Measurements from ENCODE around the gene ZNF408. TPM values are rescaled to one million over a fixed set of nuclear protein-coding genes. Genes with fewer than 3 reads are reported as not detected.
"Not testable (repeated sequence)": the region's sequence is repeated elsewhere in the genome, so short reads cannot be mapped to it uniquely, and the experiment has no call there.

The ZNF408 gene
- total RNA-seq, 2 experiments from 2014 or later: 13.8 to 15.2 TPM

DNA sequence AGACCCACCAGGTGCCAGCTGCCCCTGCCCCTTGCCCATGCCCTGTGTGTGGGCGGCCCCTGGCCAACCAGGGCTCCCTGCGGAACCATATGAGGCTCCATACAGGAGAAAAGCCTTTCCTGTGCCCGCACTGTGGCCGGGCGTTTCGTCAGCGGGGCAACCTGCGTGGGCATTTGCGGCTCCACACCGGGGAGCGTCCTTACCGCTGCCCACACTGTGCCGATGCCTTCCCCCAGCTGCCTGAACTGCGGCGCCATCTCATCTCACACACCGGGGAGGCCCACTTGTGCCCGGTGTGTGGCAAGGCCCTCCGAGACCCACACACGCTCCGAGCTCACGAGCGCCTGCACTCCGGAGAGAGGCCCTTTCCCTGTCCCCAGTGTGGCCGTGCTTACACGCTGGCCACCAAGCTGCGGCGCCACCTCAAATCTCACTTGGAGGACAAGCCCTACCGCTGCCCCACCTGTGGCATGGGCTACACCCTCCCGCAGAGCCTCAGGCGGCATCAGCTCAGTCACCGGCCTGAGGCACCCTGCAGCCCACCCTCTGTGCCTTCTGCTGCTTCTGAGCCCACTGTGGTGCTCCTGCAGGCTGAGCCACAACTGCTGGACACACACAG is 4.3 kb downstream of the ZNF408 start:
- CTCF ChIA-PET (ENCODE audit: unreplicated experiment): no interaction called here
- no peak overlapping the region for H3K27ac ChIP-seq (ENCODE audit: low read depth, low read length, poor library complexity, severe bottlenecking)
- H3K4me3 ChIP-seq (ENCODE audit: low read depth, low read length, poor library complexity, severe bottlenecking): no peak overlapping the region
- H3K36me3 ChIP-seq (ENCODE audit: insufficient read depth, low read length): peaks cover 60% of the 10 kb centered on the region
- no TSS peak for BruUV-seq (replicated peaks)
- no peak overlapping the region for H2AFZ ChIP-seq (ENCODE audit: low read length)
- H3K4me2 ChIP-seq (ENCODE audit: low read length): no peak overlapping the region
- H4K20me1 ChIP-seq (ENCODE audit: insufficient read depth, low read length): no peaks in the 10 kb centered on the region
- peaks cover 8% of the 10 kb centered on the region for H3K4me1 ChIP-seq (ENCODE audit: insufficient read depth, low read length, poor library complexity, severe bottlenecking)
- no peaks in the 10 kb centered on the region for H3K9me2 ChIP-seq (ENCODE audit: insufficient read depth, low read length)
- peaks cover 20% of the 10 kb centered on the region for H3K79me2 ChIP-seq (ENCODE audit: insufficient read depth, low read depth, low read length)
- POLR2A ChIA-PET: no interaction called here
- intact Hi-C loops (cut with micrococcal nuclease; ENCODE audit: unreplicated experiment): no loop called here
- DNase-seq (ENCODE audit: low spot score): no peak
- no peaks in the 10 kb centered on the region for H3K9me3 ChIP-seq (ENCODE audit: low read length)
- no peak for TF ChIP-seq EZH2phosphoT487 (IDR thresholded peaks at IDR 0.05; ENCODE audit: borderline replicate concordance, low read depth, low read length)
- TF ChIP-seq, protein P1, sequence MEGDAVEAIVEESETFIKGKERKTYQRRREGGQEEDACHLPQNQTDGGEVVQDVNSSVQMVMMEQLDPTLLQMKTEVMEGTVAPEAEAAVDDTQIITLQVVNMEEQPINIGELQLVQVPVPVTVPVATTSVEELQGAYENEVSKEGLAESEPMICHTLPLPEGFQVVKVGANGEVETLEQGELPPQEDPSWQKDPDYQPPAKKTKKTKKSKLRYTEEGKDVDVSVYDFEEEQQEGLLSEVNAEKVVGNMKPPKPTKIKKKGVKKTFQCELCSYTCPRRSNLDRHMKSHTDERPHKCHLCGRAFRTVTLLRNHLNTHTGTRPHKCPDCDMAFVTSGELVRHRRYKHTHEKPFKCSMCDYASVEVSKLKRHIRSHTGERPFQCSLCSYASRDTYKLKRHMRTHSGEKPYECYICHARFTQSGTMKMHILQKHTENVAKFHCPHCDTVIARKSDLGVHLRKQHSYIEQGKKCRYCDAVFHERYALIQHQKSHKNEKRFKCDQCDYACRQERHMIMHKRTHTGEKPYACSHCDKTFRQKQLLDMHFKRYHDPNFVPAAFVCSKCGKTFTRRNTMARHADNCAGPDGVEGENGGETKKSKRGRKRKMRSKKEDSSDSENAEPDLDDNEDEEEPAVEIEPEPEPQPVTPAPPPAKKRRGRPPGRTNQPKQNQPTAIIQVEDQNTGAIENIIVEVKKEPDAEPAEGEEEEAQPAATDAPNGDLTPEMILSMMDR (conservative IDR thresholded peaks at IDR 0.05; ENCODE audit: low read length): no peak

DNA sequence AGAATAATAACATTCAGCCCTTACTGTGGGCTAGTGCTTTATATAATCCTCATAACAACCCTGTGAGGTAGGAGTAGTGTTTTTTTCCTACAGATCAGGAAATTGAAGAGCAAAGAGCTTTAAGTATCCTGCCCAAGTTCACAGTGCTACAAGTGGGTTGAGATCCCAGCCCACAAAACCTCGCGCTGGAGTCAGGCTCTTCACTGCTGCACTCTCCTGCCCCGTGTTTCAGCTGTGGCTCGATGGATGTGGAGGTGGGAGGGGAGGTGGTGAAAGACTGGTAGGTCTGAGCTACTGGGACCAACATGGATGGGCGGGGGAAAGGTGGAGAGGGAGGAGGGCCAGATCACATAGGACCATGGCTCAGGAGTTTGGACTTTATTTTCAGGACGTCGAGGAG is 6.1 kb downstream of the ZNF408 start:
- Histone ChIP-seq H3K9me2 (ENCODE audit: insufficient read depth, low read length) (no peaks in the 10 kb centered on the region), H3K4me2 (ENCODE audit: low read length) (no peak overlapping the region), H3K36me3 (ENCODE audit: insufficient read depth, low read length) (peaks cover 60% of the 10 kb centered on the region), H3K4me1 (ENCODE audit: insufficient read depth, low read length, poor library complexity, severe bottlenecking) (peaks cover 5% of the 10 kb centered on the region), H3K27ac (ENCODE audit: low read depth, low read length, poor library complexity, severe bottlenecking) (no peak overlapping the region), H3K9me3 (ENCODE audit: low read length) (no peaks in the 10 kb centered on the region), H4K20me1 (ENCODE audit: insufficient read depth, low read length) (no peaks in the 10 kb centered on the region), H3K79me2 (ENCODE audit: insufficient read depth, low read depth, low read length) (peaks cover 10% of the 10 kb centered on the region), H2AFZ (ENCODE audit: low read length) (no peak overlapping the region), H3K4me3 (ENCODE audit: low read depth, low read length, poor library complexity, severe bottlenecking) (no peak overlapping the region)
- CTCF ChIA-PET (ENCODE audit: unreplicated experiment): interaction anchor here (0.7 kb wide), 1 partner anchor 217 kb away, joined by 4 read pairs; no protein-coding TSS in a partner anchor
- TF ChIP-seq, protein P1 (conservative IDR thresholded peaks at IDR 0.05; ENCODE audit: low read length): no peak
- TF ChIP-seq EZH2phosphoT487 (IDR thresholded peaks at IDR 0.05; ENCODE audit: borderline replicate concordance, low read depth, low read length): no peak
- POLR2A ChIA-PET: interaction anchor here (0.6 to 0.9 kb wide), 3 partner anchors 15 to 1358 kb away, joined by 3 to 5 read pairs (median 4); no protein-coding TSS in a partner anchor
- no TSS peak for BruUV-seq (replicated peaks)
- no peak for DNase-seq (ENCODE audit: low spot score)
- intact Hi-C loops (cut with micrococcal nuclease; ENCODE audit: unreplicated experiment): no loop called here

DNA sequence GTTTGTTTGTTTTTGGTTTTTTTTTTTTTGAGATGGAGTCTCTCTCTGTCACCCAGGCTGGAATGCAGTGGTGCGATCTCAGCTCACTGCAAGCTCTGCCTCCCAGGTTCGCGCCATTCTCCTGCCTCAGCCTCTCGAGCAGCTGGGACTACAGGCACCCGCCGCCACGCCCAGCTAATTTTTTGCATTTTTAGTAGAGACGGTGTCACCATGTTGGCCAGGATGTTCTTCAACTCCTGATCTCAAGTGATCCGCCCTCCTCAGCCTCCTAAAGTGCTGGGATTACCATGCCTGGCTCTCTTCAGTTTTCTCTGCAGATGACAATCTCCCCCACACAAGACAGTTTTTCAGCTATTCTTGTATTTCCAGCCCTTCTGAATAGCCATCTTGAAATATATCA is 8.5 kb downstream of the ZNF408 start:
- POLR2A ChIA-PET: interaction anchor here (0.7 kb wide), 1 partner anchor 382 kb away, joined by 3 read pairs; no protein-coding TSS in a partner anchor
- intact Hi-C loops (cut with micrococcal nuclease; ENCODE audit: unreplicated experiment): not testable (repeated sequence)

More for the DNA sequence above, 8.5 kb downstream of the ZNF408 start:
- BruUV-seq (replicated peaks); H3K79me2 ChIP-seq (ENCODE audit: insufficient read depth, low read depth, low read length); H4K20me1 ChIP-seq (ENCODE audit: insufficient read depth, low read length); H3K9me3 ChIP-seq (ENCODE audit: low read length); H2AFZ ChIP-seq (ENCODE audit: low read length); H3K27ac ChIP-seq (ENCODE audit: low read depth, low read length, poor library complexity, severe bottlenecking); H3K4me3 ChIP-seq (ENCODE audit: low read depth, low read length, poor library complexity, severe bottlenecking); H3K4me1 ChIP-seq (ENCODE audit: insufficient read depth, low read length, poor library complexity, severe bottlenecking); H3K4me2 ChIP-seq (ENCODE audit: low read length); DNase-seq (ENCODE audit: low spot score); H3K9me2 ChIP-seq (ENCODE audit: insufficient read depth, low read length); CTCF ChIA-PET (ENCODE audit: unreplicated experiment): not testable (repeated sequence)
- peaks cover 39% of the 10 kb centered on the region for H3K36me3 ChIP-seq (ENCODE audit: insufficient read depth, low read length)

Data from OCI-LY7 (cell line).